Measurements from ENCODE around the gene TPK1. TPM values are rescaled to one million over a fixed set of nuclear protein-coding genes. Genes with fewer than 3 reads are reported as not detected.

Gene TPK1
- total and polyA plus RNA-seq, 2 of the 8 experiments (the other 6 are each of a cell fraction or from before 2014, with no cell fraction given), result 1.9 to 2.7 TPM

GRCh38 chr7:144438759-144439158 lies 397.1 kb downstream of the TPK1 start (continued):
- no peak for TF ChIP-seq PHF8 (conservative IDR thresholded peaks at IDR 0.05; ENCODE audit: low read depth, low read length)
- no peak for TF ChIP-seq ATF3 (IDR thresholded peaks at IDR 0.05; ENCODE audit: insufficient read depth, low read depth, low read length)
- TF ChIP-seq SIN3A (conservative IDR thresholded peaks at IDR 0.05 in 1 of 2, IDR thresholded peaks at IDR 0.05 in 1 of 2; ENCODE audit: low read depth in 1 of 2, low read length in 2 of 2), result no peak
- TF ChIP-seq CTCF (IDR thresholded peaks at IDR 0.05; ENCODE audit: control extremely low read depth in 1 of 3, insufficient read depth in 1 of 3, low read depth in 1 of 3, low read length in 3 of 3), result no peak

Data from H1 (cell line).